Kidney (tissue), 14 donors: ENCODE measurements around the gene PTH1R. TPM values are rescaled to one million over a fixed set of nuclear protein-coding genes. Genes with fewer than 3 reads are reported as not detected.

Source experiments
- DNase-seq, 5 donors: peaks; one replicate each; pipeline ENCODE4 v3.0.0-alpha.2; 2013 to 2020
- FAIRE-seq: peaks from 2 replicates; lab custom pipeline; 2012; peaks lifted over from hg19 to GRCh38; lab: Jason Lieb, UNC
- H3K27ac ChIP-seq, 2 donors: one replicate each; pipeline ENCODE4 v1.7.0; 2013; ENCODE audit warnings: low read depth in 2 of 2, low read length in 2 of 2, inconsistent platforms in 1 of 2
- H3K27me3 ChIP-seq: one replicate; pipeline ENCODE4 v1.7.1; 2013; ENCODE audit warnings: low read length, inconsistent platforms; ENCODE audit not compliant: control insufficient read depth, insufficient read depth
- H3K36me3 ChIP-seq, 3 donors: one replicate each; pipeline versions ENCODE4 v1.7.0 to v1.7.1; 2013; ENCODE audit warnings: low read length in 3 of 3, control low read depth in 1 of 3, inconsistent platforms in 1 of 3; ENCODE audit not compliant: insufficient read depth in 3 of 3, control insufficient read depth in 2 of 3
- H3K4me1 ChIP-seq, 3 donors: one replicate each; pipeline versions ENCODE4 v1.7.0 to v1.7.1; 2013; ENCODE audit warnings: low read length in 3 of 3, inconsistent platforms in 1 of 3, low read depth in 1 of 3; ENCODE audit not compliant: control insufficient read depth in 2 of 3, insufficient read depth in 2 of 3
- H3K4me3 ChIP-seq, 3 donors: one replicate each; pipeline versions ENCODE4 v1.7.0 to v1.8.1; 2013; ENCODE audit warnings: low read length in 3 of 3, control low read depth in 1 of 3, inconsistent platforms in 1 of 3
- H3K9ac ChIP-seq, 3 donors: one replicate each; pipeline versions ENCODE4 v1.7.0 to v1.7.1; 2013; ENCODE audit warnings: low read length in 3 of 3, control low read depth in 1 of 3, inconsistent platforms in 1 of 3
- H3K9me3 ChIP-seq, 3 donors: one replicate each; pipeline versions ENCODE4 v1.7.0 to v1.7.1; 2013; ENCODE audit warnings: low read length in 3 of 3, control low read depth in 1 of 3, inconsistent platforms in 1 of 3; ENCODE audit not compliant: control insufficient read depth in 2 of 3, insufficient read depth in 1 of 3
- CTCF ChIP-seq: IDR thresholded peaks from 3 replicates; pipeline ENCODE4 v1.5.1; 2012; ENCODE audit warnings: mild to moderate bottlenecking, moderate library complexity, borderline replicate concordance; ENCODE audit not compliant: insufficient read depth; ENCODE audit errors: extremely low read depth
- intact Hi-C: fragments of 100-400 bp; cut with DNase I; formaldehyde crosslinking; loops from one replicate; pipeline ENCODE4 v1.11.1; 2022
- polyA plus RNA-seq: library from polyadenylated mRNA; stranded (reverse); fragments of 350-450 nt; fragmentation: Illumina TruSeq; extraction: RNeasy Lipid Tissue Mini Kit (QIAGEN cat#74804); gene quantifications from one replicate; pipeline ENCODE4 v1.2.3, GENCODE V29; 2014; ENCODE audit warnings: low read depth, low replicate concordance; ENCODE audit not compliant: insufficient read depth
- total RNA-seq: library from RNA; stranded (reverse); fragmentation: NEBNext Ultra II Directional; extraction: Animal tissue kit (Norgen Biotek cat#: 25700); gene quantifications from one replicate; pipeline ENCODE4 v1.2.1, GENCODE V29; 2021
- donor health status: control.
- donor health status: control.
- donor health status: control.
- donor health status: control.
- donor health status: control.
- donor health status: DM: yes; HTN: yes; CAD: no.
- donor health status: Normal renal cell carcinoma (clear cell type).

The PTH1R gene
- total and polyA plus RNA-seq, 2 donors from 2014 or later: 286 to 1,885 TPM

- Histone ChIP-seq H3K4me1 (peaks cover 0 to 47% (median 36%) of the 10 kb centered on the region in 3 donors), H3K27ac (no peak overlapping the region), H3K9ac (no peak overlapping the region), H3K4me3 (no peak overlapping the region), H3K36me3 (no peaks in the 10 kb centered on the region), H3K27me3 (no peaks in the 10 kb centered on the region), H3K9me3 (no peaks in the 10 kb centered on the region)
- no peak for FAIRE-seq
- intact Hi-C loops: no loop called here
- DNase-seq: peak in 2 of 5 donors; percentile 37 to 63
- TF ChIP-seq CTCF: no peak
Measured at GRCh38 chr3:46864061-46864881, 13.2 kb upstream of the PTH1R start.

DNA sequence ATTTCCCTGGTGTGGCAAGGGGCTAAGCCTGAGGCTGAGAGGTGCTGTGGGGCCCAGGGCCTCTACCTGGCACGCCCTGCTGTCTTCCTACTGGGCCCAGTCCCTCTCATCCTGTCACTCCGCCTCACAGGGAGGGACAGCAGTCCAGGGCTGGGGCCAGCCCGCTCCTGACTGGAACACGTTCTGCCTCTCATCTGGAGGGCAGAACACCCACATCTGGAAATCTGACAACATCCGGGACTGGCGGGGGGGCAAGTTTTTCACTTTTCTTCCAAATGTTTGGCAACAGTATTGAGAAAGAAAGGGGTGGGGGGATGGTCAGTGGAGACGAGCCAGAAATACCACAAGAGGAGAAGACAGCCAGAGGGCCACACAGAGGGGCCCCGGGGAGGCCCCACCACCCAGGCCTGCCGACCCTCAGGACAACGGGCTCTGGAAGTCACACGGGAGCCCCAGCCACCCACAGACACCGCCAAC, 12.5 kb upstream of the PTH1R start:
- Histone ChIP-seq H3K9ac (peak overlapping the region in 1 of 3 donors; percentile 10), H3K9me3 (no peaks in the 10 kb centered on the region), H3K27me3 (no peaks in the 10 kb centered on the region), H3K4me1 (peaks cover 0 to 50% (median 34%) of the 10 kb centered on the region in 3 donors), H3K36me3 (no peaks in the 10 kb centered on the region), H3K27ac (no peak overlapping the region), H3K4me3 (no peak overlapping the region)
- no peak for TF ChIP-seq CTCF
- FAIRE-seq: no peak
- peak in 3 of 5 donors; percentile 48 to 84 (median 61) for DNase-seq
- intact Hi-C loops: no loop called here

GRCh38 chr3:46865546-46865945, 12.0 kb upstream of the PTH1R start:
- no peak for FAIRE-seq
- Histone ChIP-seq H3K9ac (peak overlapping the region in 1 of 3 donors; percentile 10), H3K9me3 (no peaks in the 10 kb centered on the region), H3K27ac (no peak overlapping the region), H3K4me3 (no peak overlapping the region), H3K4me1 (peaks cover 0 to 52% (median 36%) of the 10 kb centered on the region in 3 donors), H3K36me3 (no peaks in the 10 kb centered on the region), H3K27me3 (no peaks in the 10 kb centered on the region)
- intact Hi-C loops: no loop called here
- DNase-seq: peak in 1 of 5 donors; percentile 39
- no peak for TF ChIP-seq CTCF
